DOHH2 (cell line): ENCODE data around the gene CAMTA2.

ENCODE experiments used
- H3F3A ChIP-seq: fragments of 200-600 bp; sonication (generic), shearing (Covaris generic); 2 replicates; pipeline ENCODE4 v1.6.0; 2016; ENCODE audit warnings: antibody characterized with exemption, mild to moderate bottlenecking; ENCODE audit not compliant: control insufficient read depth, insufficient read depth
- H3K27ac ChIP-seq: fragments of 200-600 bp; sonication (generic); 2 replicates; pipeline ENCODE4 v1.5.1; 2014; ENCODE audit warnings: low read depth, mild to moderate bottlenecking, low read length, moderate library complexity
- H3K27me3 ChIP-seq: fragments of 200-600 bp; sonication (generic); 2 replicates; pipeline ENCODE4 v1.6.1; 2014; ENCODE audit warnings: mild to moderate bottlenecking, low read length, mixed read lengths; ENCODE audit not compliant: control insufficient read depth
- H3K36me3 ChIP-seq: fragments of 200-600 bp; sonication (generic); 2 replicates; pipeline ENCODE4 v1.6.1; 2014; ENCODE audit warnings: mild to moderate bottlenecking, low read length, moderate library complexity, mixed read lengths; ENCODE audit not compliant: control insufficient read depth
- H3K4me1 ChIP-seq: fragments of 200-600 bp; sonication (generic); 2 replicates; pipeline ENCODE4 v1.6.1; 2014; ENCODE audit warnings: mild to moderate bottlenecking, low read length, mixed read lengths; ENCODE audit not compliant: control insufficient read depth
- H3K4me2 ChIP-seq: fragments of 200-600 bp; sonication (generic); 2 replicates; pipeline ENCODE4 v1.6.0; 2014; ENCODE audit warnings: mild to moderate bottlenecking, low read length, moderate library complexity
- H3K4me3 ChIP-seq: fragments of 200-600 bp; sonication (generic); 2 replicates; pipeline ENCODE4 v1.5.1; 2014; ENCODE audit warnings: mild to moderate bottlenecking, low read length, mixed read lengths
- H3K79me2 ChIP-seq: fragments of 200-600 bp; sonication (generic); 2 replicates; pipeline ENCODE4 v1.6.1; 2014; ENCODE audit warnings: mild to moderate bottlenecking, low read length, mixed read lengths; ENCODE audit not compliant: control insufficient read depth
- H3K9me2 ChIP-seq: fragments of 200-600 bp; sonication (generic); replicated peaks from 2 replicates; pipeline ENCODE4 v1.6.1; 2014; ENCODE audit warnings: mild to moderate bottlenecking, low read length, mixed read lengths; ENCODE audit not compliant: control insufficient read depth
- H3K9me3 ChIP-seq: fragments of 200-600 bp; sonication (generic); 2 replicates; pipeline ENCODE4 v1.6.1; 2014; ENCODE audit warnings: antibody characterized with exemption, low read length, mixed read lengths; ENCODE audit not compliant: control insufficient read depth, insufficient read depth
- H4K20me1 ChIP-seq: fragments of 200-600 bp; sonication (generic); 2 replicates; pipeline ENCODE4 v1.6.0; 2014; ENCODE audit warnings: low read depth, mild to moderate bottlenecking, antibody characterized with exemption, low read length, moderate library complexity; ENCODE audit not compliant: control insufficient read depth, insufficient read depth
- EZH2phosphoT487 ChIP-seq: fragments of 200-600 bp; sonication (generic); IDR thresholded peaks from 2 replicates; pipeline ENCODE4 v1.6.1; 2017; ENCODE audit warnings: borderline replicate concordance, mild to moderate bottlenecking, antibody characterized with exemption, low read length, moderate library complexity, mixed read lengths
- TF ChIP-seq, protein P1 (sequence below): fragments of 200-600 bp; sonication (generic); IDR thresholded peaks from one replicate; pipeline ENCODE4 v1.5.1; 2014; ENCODE audit warnings: antibody characterized with exemption, mild to moderate bottlenecking, low read depth, low read length; ENCODE audit not compliant: poor library complexity, severe bottlenecking

CAMTA2 gene

DNA sequence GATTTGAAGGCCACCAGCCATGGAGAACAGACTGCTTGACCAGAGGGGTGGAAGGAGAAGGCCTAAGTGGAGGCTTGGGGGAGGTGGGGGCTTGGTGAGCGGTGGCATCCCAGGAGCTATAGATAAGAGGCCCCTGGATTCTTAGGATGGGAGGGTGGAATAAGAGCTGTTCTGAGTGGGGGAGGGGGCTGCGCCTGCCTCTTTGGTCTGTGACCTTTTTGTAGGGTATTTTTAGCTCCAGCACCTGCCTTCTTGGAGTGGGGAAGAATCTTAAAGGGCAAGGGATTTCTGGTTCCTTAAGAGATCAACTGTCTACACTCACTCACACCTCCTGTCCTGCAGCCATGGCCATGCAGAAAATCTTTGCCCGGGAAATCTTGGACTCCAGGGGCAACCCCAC lies 36.0 kb downstream of the CAMTA2 start:
- Histone ChIP-seq H3K79me2 (peaks cover 30% of the 10 kb centered on the region), H3K4me3 (peak overlapping the region; percentile 93), H3K4me1 (peaks cover 26% of the 10 kb centered on the region), H3K36me3 (peaks cover 20% of the 10 kb centered on the region), H3F3A (peaks cover 18% of the 10 kb centered on the region), H3K4me2 (peak overlapping the region; percentile 94), H3K27ac (no peak overlapping the region), H3K9me3 (no peaks in the 10 kb centered on the region), H4K20me1 (peaks cover 4% of the 10 kb centered on the region; the same call in 1 of the 2 replicates), H3K27me3 (no peaks in the 10 kb centered on the region), H3K9me2 (no peaks in the 10 kb centered on the region)
- TF ChIP-seq EZH2phosphoT487 = no peak
- TF ChIP-seq, protein P1, sequence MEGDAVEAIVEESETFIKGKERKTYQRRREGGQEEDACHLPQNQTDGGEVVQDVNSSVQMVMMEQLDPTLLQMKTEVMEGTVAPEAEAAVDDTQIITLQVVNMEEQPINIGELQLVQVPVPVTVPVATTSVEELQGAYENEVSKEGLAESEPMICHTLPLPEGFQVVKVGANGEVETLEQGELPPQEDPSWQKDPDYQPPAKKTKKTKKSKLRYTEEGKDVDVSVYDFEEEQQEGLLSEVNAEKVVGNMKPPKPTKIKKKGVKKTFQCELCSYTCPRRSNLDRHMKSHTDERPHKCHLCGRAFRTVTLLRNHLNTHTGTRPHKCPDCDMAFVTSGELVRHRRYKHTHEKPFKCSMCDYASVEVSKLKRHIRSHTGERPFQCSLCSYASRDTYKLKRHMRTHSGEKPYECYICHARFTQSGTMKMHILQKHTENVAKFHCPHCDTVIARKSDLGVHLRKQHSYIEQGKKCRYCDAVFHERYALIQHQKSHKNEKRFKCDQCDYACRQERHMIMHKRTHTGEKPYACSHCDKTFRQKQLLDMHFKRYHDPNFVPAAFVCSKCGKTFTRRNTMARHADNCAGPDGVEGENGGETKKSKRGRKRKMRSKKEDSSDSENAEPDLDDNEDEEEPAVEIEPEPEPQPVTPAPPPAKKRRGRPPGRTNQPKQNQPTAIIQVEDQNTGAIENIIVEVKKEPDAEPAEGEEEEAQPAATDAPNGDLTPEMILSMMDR = no peak

DNA sequence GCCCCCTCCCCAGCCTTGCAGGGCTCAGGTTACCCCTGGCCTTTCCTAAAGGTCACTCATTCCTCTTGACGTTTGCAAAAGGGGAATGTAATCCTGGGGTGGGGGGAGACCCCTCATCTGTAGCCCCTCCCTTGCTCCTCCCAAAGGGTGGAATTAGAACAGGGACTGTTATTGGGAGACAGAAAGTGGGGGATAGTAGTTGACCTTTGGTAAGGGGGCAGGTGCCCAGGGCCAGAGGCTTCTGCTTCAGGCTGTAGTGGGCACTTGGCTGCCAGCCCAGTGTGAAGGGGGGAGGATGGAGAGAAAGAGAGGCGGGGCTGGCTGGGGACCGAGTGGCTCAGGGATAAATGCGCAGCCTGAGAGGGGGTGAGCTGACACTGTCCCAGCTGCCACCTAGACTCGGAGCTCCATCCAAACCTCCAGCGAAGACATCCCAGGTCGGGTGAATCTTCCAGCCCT lies 36.7 kb downstream of the CAMTA2 start, which contains the start of gene ENO3:
TSS of gene ENO3 (plus strand) at position 374 of the 459 bp plus-strand sequence. CDS start 711 bp downstream, outside the sequence.
- no peaks in the 10 kb centered on the region for H3K9me3 ChIP-seq
- peak within 1 kb of the TSS; percentile 94 for H3K4me2 ChIP-seq
- peaks cover 7% of the 10 kb centered on the region; the same call in 1 of the 2 replicates for H4K20me1 ChIP-seq
- H3K36me3 ChIP-seq = peaks cover 27% of the 10 kb centered on the region
- peaks cover 24% of the 10 kb centered on the region for H3F3A ChIP-seq
- H3K27ac ChIP-seq = peak within 1 kb of the TSS; percentile 99
- peaks cover 33% of the 10 kb centered on the region for H3K4me1 ChIP-seq
- TF ChIP-seq EZH2phosphoT487 = no peak
- TF ChIP-seq, protein P1 = no peak
- no peaks in the 10 kb centered on the region for H3K27me3 ChIP-seq
- H3K4me3 ChIP-seq = peak within 1 kb of the TSS; percentile 93
- peaks cover 37% of the 10 kb centered on the region for H3K79me2 ChIP-seq
- no peaks in the 10 kb centered on the region for H3K9me2 ChIP-seq

DNA sequence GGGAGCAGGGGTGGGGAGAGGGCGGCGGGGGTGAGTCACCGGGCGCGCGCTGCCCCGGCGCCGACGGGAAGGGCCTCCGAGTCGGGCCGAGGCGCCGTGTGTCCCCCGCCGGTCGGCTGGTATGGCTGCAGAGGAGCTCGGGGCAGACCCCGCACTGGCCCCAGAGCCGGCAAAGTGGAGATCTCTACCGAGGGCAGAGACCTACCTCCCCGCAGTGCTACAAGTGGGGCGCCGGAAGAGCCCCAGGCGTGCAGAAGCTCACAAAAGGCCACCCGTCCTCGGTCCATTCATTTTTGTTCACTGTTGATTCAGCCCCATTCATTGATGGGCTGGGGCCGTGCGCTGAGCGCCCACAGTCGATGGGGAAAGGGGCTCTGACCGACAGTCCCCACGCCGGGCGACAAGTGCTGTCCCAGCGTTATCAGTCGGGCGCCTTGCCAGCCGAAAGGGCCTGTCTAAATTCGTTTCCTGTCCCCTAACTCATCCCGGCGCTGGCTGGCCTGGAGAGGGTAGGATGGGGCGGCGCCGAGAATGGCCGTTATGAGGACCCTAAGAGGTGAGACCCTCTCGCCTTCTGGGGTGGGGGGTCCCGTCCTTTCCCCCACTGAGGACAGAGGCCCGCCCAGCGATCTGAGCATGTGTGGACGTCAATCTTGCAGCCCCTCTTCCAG lies 37.3 kb downstream of the CAMTA2 start:
- Histone ChIP-seq H3K9me2 (no peaks in the 10 kb centered on the region), H3F3A (peaks cover 30% of the 10 kb centered on the region), H3K36me3 (peaks cover 33% of the 10 kb centered on the region), H3K27ac (peak overlapping the region; percentile 99), H3K79me2 (peaks cover 42% of the 10 kb centered on the region), H3K4me1 (peaks cover 39% of the 10 kb centered on the region), H3K4me2 (peak overlapping the region; percentile 94), H3K9me3 (no peaks in the 10 kb centered on the region), H3K27me3 (no peaks in the 10 kb centered on the region), H4K20me1 (peaks cover 12% of the 10 kb centered on the region; the same call in 1 of the 2 replicates), H3K4me3 (peak overlapping the region; percentile 93)
- TF ChIP-seq, protein P1 = no peak
- TF ChIP-seq EZH2phosphoT487 = no peak
